Gastroesophageal sphincter (tissue), 4 donors: ENCODE data around the gene RGS5. TPM values are rescaled to one million over a fixed set of nuclear protein-coding genes. Genes with fewer than 3 reads are reported as not detected.

Experiments
- ATAC-seq: fragments of 150-250 bp; one replicate; pipeline ENCODE4 v1.9.1; 2016; ENCODE audit warnings: mild to moderate bottlenecking, moderate library complexity
- H3K27ac ChIP-seq, 4 donors: fragments of 200-600 bp; sonication (generic) in 3 of 4; 1 replicate in 3 of 4; 2 replicates in 1 of 4; pipeline ENCODE4 v1.5.1; 2016 to 2019
- H3K27me3 ChIP-seq: fragments of 200-600 bp; sonication (generic); one replicate; pipeline ENCODE4 v1.5.1; 2019
- H3K36me3 ChIP-seq, 2 donors: fragments of 200-600 bp; sonication (generic); one replicate each; pipeline ENCODE4 v1.5.1; 2019; ENCODE audit warnings: control low read depth in 1 of 2
- H3K4me1 ChIP-seq, 3 donors: fragments of 200-600 bp; sonication (generic); 1 replicate in 2 of 3; 2 replicates in 1 of 3; pipeline ENCODE4 v1.5.1; 2016 to 2019; ENCODE audit warnings: control low read depth in 2 of 3
- H3K4me3 ChIP-seq, 2 donors: fragments of 200-600 bp; sonication (generic); one replicate each; pipeline ENCODE4 v1.5.1; 2019; ENCODE audit warnings: mild to moderate bottlenecking in 1 of 2, moderate library complexity in 1 of 2
- H3K9me3 ChIP-seq, 3 donors: fragments of 200-600 bp; sonication (generic); one replicate each; pipeline ENCODE4 v1.5.1; 2017 to 2019; ENCODE audit warnings: control low read depth in 2 of 3
- CTCF ChIP-seq, 4 experiments: fragments of 200-600 bp in 2 of 4; fragments of 450-650 bp in 2 of 4; sonication (generic) in 1 of 4; IDR thresholded peaks; one replicate each; pipeline ENCODE4 v1.5.1; 2017 to 2019; ENCODE audit warnings: antibody characterized with exemption in 4 of 4, mild to moderate bottlenecking in 2 of 4, moderate library complexity in 2 of 4
- EP300 ChIP-seq: sonication (generic); formaldehyde crosslinking; IDR thresholded peaks from one replicate; pipeline ENCODE4 v1.6.1; 2017; ENCODE audit warnings: antibody characterized with exemption, mild to moderate bottlenecking
- POLR2A ChIP-seq, 2 donors: fragments of 450-650 bp; IDR thresholded peaks; one replicate each; pipeline ENCODE4 v1.6.1; 2017; ENCODE audit warnings: antibody characterized with exemption in 2 of 2, mild to moderate bottlenecking in 2 of 2, moderate library complexity in 1 of 2
- POLR2AphosphoS5 ChIP-seq: sonication (generic); formaldehyde crosslinking; IDR thresholded peaks from one replicate; pipeline ENCODE4 v1.6.1; 2017; ENCODE audit warnings: antibody characterized with exemption
- WGBS, 2 donors: methylation state at CpG; one replicate each; pipeline ENCODE4 v1.1.5; 2018; ENCODE audit warnings: low coverage in 1 of 2; 5-methylcytosine and 5-hydroxymethylcytosine counted together
- total RNA-seq, 4 donors: library from RNA; depleted of rRNA; stranded (reverse); fragments of >200 nt; gene quantifications; one replicate each; pipeline ENCODE4 v1.1.0, GENCODE V29; 2016

RGS5 gene
- total RNA-seq, 4 donors from 2014 or later: 267 to 427 (median 386) TPM

GRCh38 chr1:163131981-163132380, 70.7 kb downstream of the RGS5 start:
- Histone ChIP-seq H3K27me3 (no peaks in the 10 kb centered on the region), H3K9me3 (no peaks in the 10 kb centered on the region), H3K4me1 (peaks cover 0 to 27% (median 6%) of the 10 kb centered on the region in 3 donors), H3K4me3 (no peak overlapping the region), H3K36me3 (no peaks in the 10 kb centered on the region), H3K27ac (no peak overlapping the region)
- ATAC-seq: no peak
- TF ChIP-seq EP300 (no peak), POLR2AphosphoS5 (no peak), CTCF (IDR thresholded peaks at IDR 0.05) (no peak), POLR2A (IDR thresholded peaks at IDR 0.05) (no peak)
- WGBS, 2 donors: no CpG with 5 or more reads among the region's 2 CpGs

- Histone ChIP-seq H3K4me1 (peaks cover 0 to 41% (median 7%) of the 10 kb centered on the region in 3 donors), H3K36me3 (no peaks in the 10 kb centered on the region), H3K4me3 (no peak overlapping the region), H3K27ac (peak overlapping the region in 2 of 4 donors; percentile 1 to 62), H3K27me3 (no peaks in the 10 kb centered on the region), H3K9me3 (no peaks in the 10 kb centered on the region)
- no peak for TF ChIP-seq POLR2A (IDR thresholded peaks at IDR 0.05)
- no peak for TF ChIP-seq POLR2AphosphoS5
- TF ChIP-seq EP300: no peak
- no peak for TF ChIP-seq CTCF (IDR thresholded peaks at IDR 0.05)
- 33 to 38% methylated on average over 1 of the region's 1 CpG for WGBS, 2 donors
- ATAC-seq: no peak
These were observed 72.4 kb downstream of the RGS5 start for GRCh38 chr1:163130225-163130856.

DNA sequence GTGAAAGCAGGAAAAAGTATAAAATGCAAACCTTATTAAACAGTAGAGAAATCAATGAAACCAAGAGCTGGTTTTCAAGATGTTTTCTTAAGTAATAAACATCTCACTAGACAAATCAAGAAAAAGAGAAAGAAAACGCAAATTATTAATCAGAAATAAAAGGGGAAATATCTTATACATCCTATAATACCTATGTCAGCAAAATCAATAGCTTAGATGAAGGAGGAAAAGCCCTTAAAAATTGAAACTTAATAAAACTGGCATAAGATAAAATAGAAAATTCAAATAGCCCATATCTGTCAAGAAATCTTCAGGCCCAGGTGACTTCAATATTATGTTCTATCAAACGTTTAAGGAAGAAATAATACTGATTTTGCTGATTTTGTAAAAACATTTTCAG, 74.4 kb downstream of the RGS5 start:
- H3K9me3 ChIP-seq: no peaks in the 10 kb centered on the region
- no peaks in the 10 kb centered on the region for H3K27me3 ChIP-seq
- H3K27ac ChIP-seq: peak overlapping the region in 1 of 4 donors; percentile 77
- H3K4me3 ChIP-seq: no peak overlapping the region
- ATAC-seq: no peak
- no peaks in the 10 kb centered on the region for H3K36me3 ChIP-seq
- 81 to 90% methylated on average over 2 of the region's 2 CpGs for WGBS, 2 donors
- H3K4me1 ChIP-seq: peaks cover 0 to 54% (median 7%) of the 10 kb centered on the region in 3 donors
- TF ChIP-seq POLR2A (IDR thresholded peaks at IDR 0.05): no peak
- no peak for TF ChIP-seq POLR2AphosphoS5
- no peak for TF ChIP-seq CTCF (IDR thresholded peaks at IDR 0.05)
- no peak for TF ChIP-seq EP300

GRCh38 chr1:163124812-163125211, 77.9 kb downstream of the RGS5 start:
- Histone ChIP-seq H3K4me3 (no peak overlapping the region), H3K36me3 (no peaks in the 10 kb centered on the region), H3K27me3 (no peaks in the 10 kb centered on the region), H3K27ac (peak overlapping the region; percentile 73 to 91 (median 78)), H3K4me1 (peaks cover 0 to 36% (median 2%) of the 10 kb centered on the region in 3 donors), H3K9me3 (no peaks in the 10 kb centered on the region)
- ATAC-seq: peak; percentile 66
- peak; percentile 59 for TF ChIP-seq POLR2AphosphoS5
- TF ChIP-seq CTCF (IDR thresholded peaks at IDR 0.05): no peak
- no peak for TF ChIP-seq POLR2A (IDR thresholded peaks at IDR 0.05)
- TF ChIP-seq EP300: no peak
- WGBS, 2 donors: 24 to 31% methylated on average over 3 to 4 of the region's 4 CpGs

DNA sequence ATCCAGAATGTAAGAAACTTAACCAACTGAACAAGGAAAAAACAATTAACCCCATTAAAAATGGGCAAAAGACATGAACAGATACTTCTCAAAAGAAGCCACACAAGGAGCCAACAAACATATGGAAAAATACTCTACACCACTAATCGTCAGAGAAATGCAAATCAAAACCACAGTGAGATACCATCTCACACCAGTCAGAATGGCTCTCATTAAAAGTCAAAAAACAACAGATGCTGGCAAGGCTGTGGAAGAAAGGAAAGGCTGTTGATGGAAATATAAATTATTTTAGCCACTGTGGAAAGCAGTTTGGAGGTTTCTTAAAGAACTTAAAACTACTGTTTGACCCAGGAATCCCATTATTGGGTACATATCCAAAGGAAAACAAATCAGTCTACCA, 82.3 kb downstream of the RGS5 start:
- Histone ChIP-seq H3K27me3 (no peaks in the 10 kb centered on the region), H3K4me3 (no peak overlapping the region), H3K9me3 (no peaks in the 10 kb centered on the region), H3K27ac (no peak overlapping the region), H3K4me1 (peaks cover 0 to 14% (median 0%) of the 10 kb centered on the region in 3 donors), H3K36me3 (no peaks in the 10 kb centered on the region)
- WGBS, 2 donors: 67 to 78% methylated on average over 1 of the region's 1 CpG
- no peak for ATAC-seq
- TF ChIP-seq POLR2AphosphoS5: no peak
- TF ChIP-seq CTCF (IDR thresholded peaks at IDR 0.05): no peak
- TF ChIP-seq EP300: no peak
- no peak for TF ChIP-seq POLR2A (IDR thresholded peaks at IDR 0.05)
